HUDEP-2 (cell line): ENCODE data around the gene ABCC6.
"Not testable (repeated sequence)": the region's sequence is repeated elsewhere in the genome, so short reads cannot be mapped to it uniquely, and the experiment has no call there.

Experiments
- DNase-seq, 76 experiments: peaks; one replicate each; lab custom pipeline; 2025; ENCODE audit not compliant: unreplicated experiment in 76 of 76; lab: John Stamatoyannopoulos, UW

Gene ABCC6

GRCh38 chr16:16191493-16192167 is 31.7 kb downstream of the ABCC6 start:
- DNase-seq, result no peak

DNA sequence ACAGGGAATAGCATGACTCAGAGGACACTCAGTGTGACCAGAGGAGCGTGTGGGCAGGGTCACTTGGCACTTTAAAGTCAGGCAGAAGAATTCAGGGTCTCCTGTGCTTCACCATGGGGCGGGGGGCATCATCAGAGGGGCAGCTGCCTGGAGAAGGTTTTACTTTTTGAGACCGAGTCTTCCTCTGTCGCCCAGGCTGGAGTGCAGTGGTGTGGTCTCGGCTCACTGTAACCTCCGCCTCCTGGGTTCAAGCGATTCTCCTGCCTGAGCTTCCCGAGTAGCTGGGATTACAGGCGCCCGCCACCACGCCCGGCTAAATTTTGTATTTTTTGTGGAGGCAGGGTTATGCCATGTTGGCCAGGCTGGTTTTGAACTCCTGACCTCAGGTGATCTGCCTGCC is 32.3 kb downstream of the ABCC6 start:
- not testable (repeated sequence) for DNase-seq

DNA sequence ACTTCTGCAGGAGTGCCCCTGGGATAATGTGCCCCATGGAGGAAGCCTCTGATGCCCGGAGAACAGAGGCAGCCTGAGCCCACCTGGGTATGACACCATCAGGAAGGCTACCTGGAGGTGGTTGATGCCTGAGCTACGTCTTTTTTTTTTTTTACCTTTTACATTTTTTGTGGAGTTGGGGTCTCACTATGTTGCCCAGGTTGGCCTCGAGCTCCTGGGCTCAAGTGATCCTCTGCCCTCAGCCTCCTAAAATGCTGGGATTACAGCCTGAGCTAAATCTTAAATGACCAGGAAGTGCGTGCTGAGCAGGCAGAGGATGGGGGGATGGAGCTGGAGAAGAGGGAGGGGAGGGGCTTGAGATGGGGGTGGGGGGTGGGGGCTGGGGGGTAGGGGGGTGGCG is 32.7 kb downstream of the ABCC6 start:
- DNase-seq, result no peak

DNA sequence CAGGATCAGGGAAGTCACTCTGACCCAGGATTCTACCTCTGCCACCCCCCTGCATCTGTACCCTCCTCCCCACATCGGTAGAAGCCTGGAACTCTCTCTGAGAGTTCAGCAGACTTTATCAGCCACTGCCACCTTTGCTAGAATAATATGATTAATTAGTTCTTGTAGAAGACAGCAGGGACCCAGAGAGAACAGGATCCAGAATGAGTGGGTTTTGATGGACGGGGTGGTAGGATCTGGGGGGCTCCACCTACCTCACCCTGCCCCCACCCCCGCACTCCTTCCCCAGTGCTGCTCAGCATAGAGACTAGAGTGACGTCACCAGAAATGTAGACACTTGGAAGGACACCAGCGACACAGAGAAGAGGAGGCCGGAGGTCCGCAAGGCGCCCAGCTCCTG is 33.5 kb downstream of the ABCC6 start:
- peak in 1 of 76 experiments; percentile 2 for DNase-seq

DNA sequence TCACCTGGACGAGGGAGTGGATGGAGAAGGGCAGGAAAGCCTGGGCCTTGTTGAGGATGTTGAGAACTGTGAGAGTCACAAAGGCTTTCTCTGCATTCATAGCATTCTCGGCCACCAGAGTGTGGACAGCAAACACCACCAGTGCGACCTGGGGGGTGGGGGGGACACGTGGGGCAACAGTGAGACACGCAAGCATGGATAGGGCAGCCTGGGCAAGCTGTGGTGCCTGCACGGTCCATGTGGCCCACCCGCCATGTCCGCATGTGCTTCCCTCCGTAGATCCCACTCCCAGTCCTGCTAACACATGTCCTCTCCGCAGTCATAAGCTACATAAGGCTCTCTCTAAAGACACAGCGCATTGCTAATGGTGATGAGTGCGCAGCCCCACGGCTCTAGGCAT is 34.5 kb downstream of the ABCC6 start:
- no peak for DNase-seq

GRCh38 chr16:16186820-16187219 is 36.5 kb downstream of the ABCC6 start:
- DNase-seq, result no peak

- no peak for DNase-seq
These were observed 38.2 kb downstream of the ABCC6 start for GRCh38 chr16:16185095-16185494.

DNA sequence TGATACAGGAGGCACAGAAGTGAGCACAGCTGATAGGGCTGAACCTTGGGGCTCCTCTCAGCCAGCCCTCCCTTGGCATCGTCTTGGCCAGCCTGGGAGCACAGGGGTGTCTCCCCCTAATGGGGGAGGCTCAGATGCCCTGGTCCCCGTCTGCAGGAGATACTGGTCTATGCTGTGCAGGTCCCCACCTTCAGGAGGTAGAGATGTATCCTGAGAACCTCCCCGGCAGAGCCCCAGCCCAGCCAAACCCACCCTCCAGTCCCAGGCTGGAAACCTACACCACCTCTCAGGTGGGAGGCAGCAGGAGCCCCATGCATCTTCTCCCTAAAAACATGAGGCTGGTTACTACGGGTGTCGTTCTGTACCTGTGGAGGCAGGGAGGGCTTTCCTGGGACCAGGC is 38.7 kb downstream of the ABCC6 start:
- no peak for DNase-seq

- DNase-seq, result no peak
These were observed 39.7 kb downstream of the ABCC6 start for GRCh38 chr16:16183562-16183961.

DNA sequence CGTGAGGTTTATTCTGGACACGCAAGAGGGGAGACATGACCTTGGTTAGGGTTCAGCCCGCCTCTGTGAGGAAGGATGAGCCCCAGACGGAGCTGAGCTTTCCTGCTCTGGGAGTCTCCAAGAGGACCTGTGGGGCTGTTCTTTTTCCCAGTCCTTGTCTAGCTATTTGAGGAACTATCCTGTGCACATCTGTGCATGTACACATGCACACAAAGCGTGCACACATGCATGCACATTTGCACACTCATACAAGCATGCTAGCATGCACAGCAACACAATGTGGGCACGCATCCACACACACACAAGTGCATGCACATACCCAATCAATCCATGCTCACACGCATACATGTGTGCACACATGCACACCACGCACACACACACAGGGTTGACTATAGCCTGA is 40.4 kb downstream of the ABCC6 start:
- no peak for DNase-seq

DNA sequence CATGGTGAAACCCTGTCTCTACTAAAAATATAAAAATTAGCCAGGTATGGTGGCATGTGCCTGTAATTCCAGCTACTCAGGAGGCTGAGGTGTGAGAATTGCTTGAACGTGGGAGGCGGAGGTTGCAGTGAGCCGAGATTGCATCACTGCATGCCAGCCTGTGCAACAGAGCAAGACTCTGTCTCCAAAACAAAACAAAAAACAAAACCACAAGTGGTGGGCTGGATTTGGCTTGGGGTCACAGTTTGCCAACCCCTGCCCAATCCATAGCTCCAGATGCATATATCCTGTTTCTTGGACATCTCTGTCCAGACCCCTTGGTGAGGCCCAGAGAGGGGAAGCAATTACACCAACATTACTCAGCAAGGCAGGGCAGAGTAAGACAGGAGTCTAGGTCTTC is 41.5 kb downstream of the ABCC6 start:
- not testable (repeated sequence) for DNase-seq

DNA sequence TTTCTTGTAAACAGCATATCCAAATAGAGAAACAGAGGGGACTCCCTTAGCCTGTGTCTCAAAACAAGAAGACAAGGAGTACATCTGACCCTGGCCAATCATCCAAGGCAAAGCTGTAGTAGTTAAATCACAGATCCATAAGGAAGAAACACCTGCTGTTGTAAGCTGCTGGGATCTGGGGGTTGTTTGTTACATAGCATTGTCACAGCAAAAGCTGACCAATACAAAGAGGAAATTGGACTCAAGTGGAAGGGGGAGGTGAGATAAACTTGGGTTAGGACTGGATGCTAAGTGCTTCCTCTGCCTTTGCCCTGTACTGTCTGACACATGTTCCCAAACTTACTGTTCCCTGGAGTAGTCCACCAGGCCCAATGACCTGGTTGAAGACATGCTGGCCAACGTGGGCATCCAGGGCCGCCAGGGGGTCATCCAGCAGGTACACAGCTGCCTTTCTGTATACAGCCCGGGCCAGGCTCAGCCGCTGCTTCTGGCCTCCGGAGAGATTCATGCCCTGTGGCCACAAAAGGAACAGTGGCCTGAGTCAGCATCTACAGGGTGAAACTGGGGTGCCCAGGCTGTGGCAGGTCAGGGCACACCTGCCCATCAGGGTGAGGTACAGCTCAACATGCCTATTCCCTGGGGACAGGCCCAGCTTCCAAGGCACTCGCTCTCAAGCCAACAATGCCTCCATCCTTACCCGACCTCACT is 44.7 kb downstream of the ABCC6 start:
- DNase-seq, result no peak

- DNase-seq, result no peak
These were observed 47.0 kb downstream of the ABCC6 start for GRCh38 chr16:16176328-16176727.

DNA sequence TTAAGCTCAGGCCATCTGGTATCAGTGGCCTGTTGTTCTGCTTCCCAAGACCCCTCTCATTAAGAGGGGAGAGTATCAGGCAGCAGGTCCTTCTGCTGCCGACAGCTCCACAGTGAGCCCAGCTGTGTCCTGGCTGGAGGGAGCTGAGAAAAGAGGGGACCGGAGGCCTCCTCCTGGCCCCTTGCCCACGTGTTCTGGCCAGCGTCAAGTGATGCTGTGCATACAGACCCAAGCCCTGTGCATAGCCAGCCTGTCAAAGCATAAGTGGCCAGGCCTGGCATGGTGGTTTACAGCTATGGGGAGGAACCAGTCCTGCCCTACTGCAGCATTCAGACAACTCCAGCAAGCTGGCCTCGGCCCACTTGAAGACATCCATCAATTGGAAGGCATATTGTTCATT is 48.0 kb downstream of the ABCC6 start:
- DNase-seq, result no peak

GRCh38 chr16:16172991-16173390 is 50.3 kb downstream of the ABCC6 start:
- DNase-seq, result no peak

- no peak for DNase-seq
These were observed 51.9 kb downstream of the ABCC6 start for GRCh38 chr16:16171332-16171919.

GRCh38 chr16:16169615-16170014 is 53.7 kb downstream of the ABCC6 start:
- no peak for DNase-seq

DNA sequence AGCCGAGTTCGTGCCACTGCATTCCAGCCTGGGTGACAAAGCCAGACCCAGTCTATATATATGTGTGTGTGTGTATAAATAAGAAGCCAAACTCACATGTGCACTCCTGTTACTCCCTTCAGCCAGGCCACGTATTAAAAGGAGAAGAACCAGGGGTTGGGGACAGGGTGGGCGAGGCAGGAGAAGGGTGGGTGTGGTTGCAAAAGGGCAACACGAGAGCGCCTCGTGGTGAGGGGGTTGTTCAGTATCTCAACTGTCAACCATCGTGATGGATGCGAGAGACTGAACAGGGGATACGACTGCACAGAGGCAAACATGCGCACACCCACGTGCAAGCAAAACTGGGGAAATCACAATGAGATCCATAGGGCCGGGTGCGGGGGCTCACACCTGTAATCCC is 54.9 kb downstream of the ABCC6 start:
- DNase-seq, result no peak

GRCh38 chr16:16167927-16168326 is 55.4 kb downstream of the ABCC6 start:
- no peak for DNase-seq

- no peak for DNase-seq
These were observed 56.3 kb downstream of the ABCC6 start for GRCh38 chr16:16166949-16167348.

DNA sequence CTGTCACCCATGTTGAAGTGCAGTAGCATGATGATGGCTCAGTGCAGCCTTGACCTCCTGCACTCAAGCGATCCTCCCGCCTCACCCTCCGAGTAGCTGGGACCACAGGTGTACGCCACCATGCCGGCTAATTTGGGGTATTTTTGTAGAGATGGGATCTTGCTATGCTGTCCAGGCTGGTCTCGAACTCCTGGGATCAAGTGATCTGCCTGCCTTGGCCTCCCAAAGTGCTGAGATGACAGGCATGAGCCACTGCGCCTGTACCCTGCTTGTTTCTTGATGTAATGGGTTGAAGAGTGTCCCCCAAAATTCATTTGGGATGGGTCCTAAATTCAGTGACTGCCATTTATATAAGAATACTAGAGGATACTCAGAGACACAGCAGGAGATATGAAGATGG is 57.2 kb downstream of the ABCC6 start:
- no peak for DNase-seq

DNA sequence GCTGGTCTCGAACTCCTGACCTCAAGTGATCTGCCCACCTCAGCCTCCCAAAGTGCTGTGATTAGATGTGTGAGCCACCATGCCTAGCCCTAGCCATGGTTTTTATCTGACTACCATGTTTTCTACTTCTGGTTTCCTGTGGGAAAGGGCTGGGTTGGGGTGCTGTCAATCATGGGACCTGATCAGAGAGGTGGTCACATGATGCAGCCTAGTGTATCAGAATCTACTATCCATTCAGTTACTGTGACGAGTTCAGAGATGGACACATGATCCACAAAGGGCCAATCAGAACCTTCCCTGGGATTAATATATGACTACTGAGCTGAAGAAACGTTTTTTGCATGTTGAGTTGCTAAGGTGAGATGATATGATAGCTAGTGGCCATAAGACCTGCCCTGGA is 59.1 kb downstream of the ABCC6 start:
- no peak for DNase-seq
